ENCODE measurements around the gene CMSS1.

CMSS1 gene

DNA sequence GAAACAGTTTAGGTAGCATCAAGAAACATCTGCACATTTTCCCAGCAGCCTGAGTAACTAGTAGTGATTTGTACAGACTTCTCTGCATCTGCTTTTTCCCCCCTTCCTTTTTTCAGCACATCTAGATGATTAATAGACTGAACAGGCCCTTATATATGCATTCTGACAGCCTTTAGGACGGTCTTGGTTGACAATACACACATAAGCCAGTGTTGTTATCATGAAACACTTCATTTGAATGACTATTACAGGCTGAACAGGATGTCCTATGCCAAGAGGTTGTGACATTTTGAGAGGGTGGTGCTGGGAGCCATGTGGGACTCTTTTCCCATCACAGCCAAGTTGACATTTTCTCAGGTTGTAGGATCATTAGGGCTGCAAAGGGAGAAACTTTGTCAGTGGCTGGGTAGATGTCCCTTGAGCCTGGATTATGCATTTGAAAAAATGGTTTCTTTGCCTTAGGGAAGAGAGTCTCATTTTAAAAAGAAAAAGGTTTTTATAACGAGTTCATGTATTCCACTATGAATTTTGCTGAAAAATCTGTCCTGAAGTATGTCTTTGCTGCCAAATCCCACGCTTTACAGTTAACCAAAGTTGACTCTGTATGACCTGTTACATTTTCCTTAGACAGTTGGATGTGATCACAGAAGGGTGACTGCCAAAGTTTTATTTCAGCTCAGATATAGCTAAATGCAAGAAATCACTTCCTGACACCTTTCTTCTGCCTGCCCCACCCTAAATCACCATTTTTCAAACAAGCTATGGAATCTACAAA is 223.0 kb downstream of the CMSS1 start:
- no peak overlapping the region for H3K4me3 ChIP-seq (ENCODE audit: low read depth, low read length)
- no peak for DNase-seq (ENCODE audit: low read depth)
- no peak for TF ChIP-seq CTCF (IDR thresholded peaks at IDR 0.05; ENCODE audit: low read depth, low read length, missing control alignments)

DNA sequence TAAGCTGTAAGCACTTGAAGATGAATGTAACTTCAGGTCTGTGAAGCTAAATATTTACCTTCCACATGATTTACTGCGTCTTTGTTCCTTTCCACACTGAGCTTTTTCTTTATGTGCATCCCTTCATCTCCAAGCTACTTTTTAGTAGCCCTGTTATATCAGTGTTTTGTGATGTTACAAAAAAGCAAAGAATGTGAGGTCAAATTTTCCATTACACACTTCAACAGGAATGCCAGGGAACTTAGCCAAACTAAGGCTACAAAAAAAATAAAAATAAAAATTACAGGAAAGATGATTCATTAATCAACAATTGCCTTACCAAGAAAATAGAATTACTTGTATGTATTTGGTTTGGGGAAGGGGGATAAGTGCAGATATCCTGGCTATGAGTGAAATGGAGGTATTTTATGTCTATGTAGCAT is 223.7 kb downstream of the CMSS1 start:
- DNase-seq (ENCODE audit: low read depth) = no peak
- no peak overlapping the region for H3K4me3 ChIP-seq (ENCODE audit: low read depth, low read length)
- TF ChIP-seq CTCF (IDR thresholded peaks at IDR 0.05; ENCODE audit: low read depth, low read length, missing control alignments) = no peak

GRCh38 chr3:100042166-100042981 is 224.7 kb downstream of the CMSS1 start:
- H3K4me3 ChIP-seq (ENCODE audit: low read depth, low read length) = no peak overlapping the region
- no peak for TF ChIP-seq CTCF (IDR thresholded peaks at IDR 0.05; ENCODE audit: low read depth, low read length, missing control alignments)
- no peak for DNase-seq (ENCODE audit: low read depth)

DNA sequence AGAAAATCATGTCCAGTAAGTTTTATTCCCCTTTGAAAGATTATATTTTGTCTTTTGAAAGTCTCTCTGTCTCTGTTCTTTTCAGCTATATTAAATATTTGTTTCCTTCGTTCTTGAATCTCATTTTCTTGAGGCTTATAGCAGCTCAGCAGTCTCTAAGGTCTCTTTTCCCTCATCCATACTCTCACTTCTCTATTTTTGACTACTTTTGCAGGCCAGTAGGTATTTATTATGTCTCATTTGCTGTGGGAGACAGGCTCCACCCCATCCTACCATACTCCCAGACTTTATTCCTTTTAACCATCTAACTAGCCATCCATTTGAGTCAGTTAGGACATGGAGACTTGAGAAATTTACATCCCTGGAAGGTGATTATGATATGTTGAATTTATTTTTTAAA is 225.6 kb downstream of the CMSS1 start:
- no peak for DNase-seq (ENCODE audit: low read depth)
- TF ChIP-seq CTCF (IDR thresholded peaks at IDR 0.05; ENCODE audit: low read depth, low read length, missing control alignments) = no peak
- H3K4me3 ChIP-seq (ENCODE audit: low read depth, low read length) = no peak overlapping the region

GRCh38 chr3:100044369-100044768 is 226.7 kb downstream of the CMSS1 start:
- DNase-seq (ENCODE audit: low read depth) = peak; percentile 66
- H3K4me3 ChIP-seq (ENCODE audit: low read depth, low read length) = no peak overlapping the region
- no peak for TF ChIP-seq CTCF (IDR thresholded peaks at IDR 0.05; ENCODE audit: low read depth, low read length, missing control alignments)

DNA sequence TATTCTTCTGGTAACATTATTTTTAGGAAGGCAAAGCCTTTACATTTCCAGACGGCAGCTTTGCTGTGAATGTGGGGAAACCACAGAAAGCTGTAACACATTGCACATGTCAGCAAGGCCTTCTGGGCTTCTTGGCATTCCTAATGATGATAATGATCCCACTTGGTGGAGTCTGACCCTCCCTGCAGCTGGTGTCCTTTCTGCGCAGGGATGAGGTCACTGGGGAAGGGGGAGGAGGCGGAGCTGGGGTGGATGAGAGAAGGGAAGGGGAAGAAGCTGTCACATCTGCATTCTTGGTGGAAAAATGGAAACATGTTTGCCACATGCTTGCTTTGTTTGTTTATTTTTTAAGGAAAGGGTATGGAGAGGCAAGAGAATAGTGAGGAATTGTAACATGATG is 228.0 kb downstream of the CMSS1 start:
- TF ChIP-seq CTCF (IDR thresholded peaks at IDR 0.05; ENCODE audit: low read depth, low read length, missing control alignments) = no peak
- H3K4me3 ChIP-seq (ENCODE audit: low read depth, low read length) = no peak overlapping the region
- no peak for DNase-seq (ENCODE audit: low read depth)
